Measurements from ENCODE around the gene NME8. TPM values are rescaled to one million over a fixed set of nuclear protein-coding genes. Genes with fewer than 3 reads are reported as not detected.

The NME8 gene
- total RNA-seq, 2 experiments from 2014 or later = not detected

- Histone ChIP-seq H3K9me2 (ENCODE audit: insufficient read depth, low read length) (no peaks in the 10 kb centered on the region), H3K9me3 (ENCODE audit: low read length) (no peaks in the 10 kb centered on the region), H3K27ac (ENCODE audit: low read depth, low read length, poor library complexity, severe bottlenecking) (no peak overlapping the region), H3K4me2 (ENCODE audit: low read length) (no peak overlapping the region), H3K36me3 (ENCODE audit: insufficient read depth, low read length) (no peaks in the 10 kb centered on the region), H3K79me2 (ENCODE audit: insufficient read depth, low read depth, low read length) (no peaks in the 10 kb centered on the region), H2AFZ (ENCODE audit: low read length) (no peak overlapping the region), H4K20me1 (ENCODE audit: insufficient read depth, low read length) (no peaks in the 10 kb centered on the region), H3K4me1 (ENCODE audit: insufficient read depth, low read length, poor library complexity, severe bottlenecking) (no peaks in the 10 kb centered on the region), H3K4me3 (ENCODE audit: low read depth, low read length, poor library complexity, severe bottlenecking) (no peak overlapping the region)
- CTCF ChIA-PET (ENCODE audit: unreplicated experiment) = no interaction called here
- TF ChIP-seq EZH2phosphoT487 (IDR thresholded peaks at IDR 0.05; ENCODE audit: borderline replicate concordance, low read depth, low read length) (no peak), CTCF (conservative IDR thresholded peaks at IDR 0.05; ENCODE audit: low read length) (no peak)
- intact Hi-C loops (cut with micrococcal nuclease; ENCODE audit: unreplicated experiment) = no loop called here
- POLR2A ChIA-PET = interaction anchor here (1.3 kb wide), 1 partner anchor 13 kb away, joined by 3 read pairs; no protein-coding TSS in a partner anchor
- no peak for DNase-seq (ENCODE audit: low spot score)
- BruUV-seq (replicated peaks) = no TSS peak
Measured at GRCh38 chr7:37831244-37831643, 17.2 kb upstream of the NME8 start.

GRCh38 chr7:37832194-37832593 is 16.2 kb upstream of the NME8 start:
- ChIA-PET POLR2A (no interaction called here), CTCF (ENCODE audit: unreplicated experiment) (no interaction called here)
- Histone ChIP-seq H3K36me3 (ENCODE audit: insufficient read depth, low read length) (no peaks in the 10 kb centered on the region), H3K4me1 (ENCODE audit: insufficient read depth, low read length, poor library complexity, severe bottlenecking) (no peaks in the 10 kb centered on the region), H3K4me3 (ENCODE audit: low read depth, low read length, poor library complexity, severe bottlenecking) (no peak overlapping the region), H2AFZ (ENCODE audit: low read length) (no peak overlapping the region), H3K9me3 (ENCODE audit: low read length) (no peaks in the 10 kb centered on the region), H3K9me2 (ENCODE audit: insufficient read depth, low read length) (no peaks in the 10 kb centered on the region), H3K4me2 (ENCODE audit: low read length) (no peak overlapping the region), H4K20me1 (ENCODE audit: insufficient read depth, low read length) (no peaks in the 10 kb centered on the region), H3K27ac (ENCODE audit: low read depth, low read length, poor library complexity, severe bottlenecking) (no peak overlapping the region), H3K79me2 (ENCODE audit: insufficient read depth, low read depth, low read length) (no peaks in the 10 kb centered on the region)
- no peak for DNase-seq (ENCODE audit: low spot score)
- intact Hi-C loops (cut with micrococcal nuclease; ENCODE audit: unreplicated experiment) = no loop called here
- no peak for TF ChIP-seq CTCF (conservative IDR thresholded peaks at IDR 0.05; ENCODE audit: low read length)
- no peak for TF ChIP-seq EZH2phosphoT487 (IDR thresholded peaks at IDR 0.05; ENCODE audit: borderline replicate concordance, low read depth, low read length)
- no TSS peak for BruUV-seq (replicated peaks)

- POLR2A ChIA-PET = no interaction called here
- no peak overlapping the region for H3K4me3 ChIP-seq (ENCODE audit: low read depth, low read length, poor library complexity, severe bottlenecking)
- peak; percentile 38 for DNase-seq (ENCODE audit: low spot score)
- H3K27ac ChIP-seq (ENCODE audit: low read depth, low read length, poor library complexity, severe bottlenecking) = no peak overlapping the region
- H4K20me1 ChIP-seq (ENCODE audit: insufficient read depth, low read length) = no peaks in the 10 kb centered on the region
- no peaks in the 10 kb centered on the region for H3K4me1 ChIP-seq (ENCODE audit: insufficient read depth, low read length, poor library complexity, severe bottlenecking)
- no peak overlapping the region; the same call in 1 of the 2 replicates for H3K4me2 ChIP-seq (ENCODE audit: low read length)
- no peaks in the 10 kb centered on the region for H3K79me2 ChIP-seq (ENCODE audit: insufficient read depth, low read depth, low read length)
- H3K9me3 ChIP-seq (ENCODE audit: low read length) = no peaks in the 10 kb centered on the region
- CTCF ChIA-PET (ENCODE audit: unreplicated experiment) = interaction anchor here (0.6 kb wide), 1 partner anchor 1902 kb away, joined by 3 read pairs; no protein-coding TSS in a partner anchor
- no peak for TF ChIP-seq EZH2phosphoT487 (IDR thresholded peaks at IDR 0.05; ENCODE audit: borderline replicate concordance, low read depth, low read length)
- TF ChIP-seq CTCF (conservative IDR thresholded peaks at IDR 0.05; ENCODE audit: low read length) = peak; percentile 78
- no TSS peak for BruUV-seq (replicated peaks)
- no peaks in the 10 kb centered on the region for H3K36me3 ChIP-seq (ENCODE audit: insufficient read depth, low read length)
- no peak overlapping the region for H2AFZ ChIP-seq (ENCODE audit: low read length)
- no peaks in the 10 kb centered on the region for H3K9me2 ChIP-seq (ENCODE audit: insufficient read depth, low read length)
- intact Hi-C loops (cut with micrococcal nuclease; ENCODE audit: unreplicated experiment) = no loop called here
Measured at GRCh38 chr7:37833107-37833817, 15.1 kb upstream of the NME8 start.
